ENCODE data around the gene RAB10.
"Not testable (repeated sequence)": the region's sequence is repeated elsewhere in the genome, so short reads cannot be mapped to it uniquely, and the experiment has no call there.

Gene RAB10

GRCh38 chr2:26103752-26104151 lies 69.9 kb downstream of the RAB10 start:
- no peak for DNase-seq

- DNase-seq = not testable (repeated sequence)
Observed at GRCh38 chr2:26108701-26109100, 74.8 kb downstream of the RAB10 start.

- no peak for DNase-seq
Observed at GRCh38 chr2:26112201-26112600, 78.3 kb downstream of the RAB10 start.

GRCh38 chr2:26114151-26114550 lies 80.3 kb downstream of the RAB10 start:
- no peak for DNase-seq

GRCh38 chr2:26118682-26119081 lies 84.8 kb downstream of the RAB10 start:
- no peak for DNase-seq

- DNase-seq = no peak
Observed at GRCh38 chr2:26119521-26119920, 85.6 kb downstream of the RAB10 start.

- DNase-seq = no peak
Observed at GRCh38 chr2:26122630-26123029, 88.7 kb downstream of the RAB10 start.

- no peak for DNase-seq
Observed at GRCh38 chr2:26123426-26123825, 89.5 kb downstream of the RAB10 start.

GRCh38 chr2:26126074-26126473 lies 92.2 kb downstream of the RAB10 start:
- DNase-seq = no peak

GRCh38 chr2:26128176-26128575 lies 94.3 kb downstream of the RAB10 start:
- no peak for DNase-seq

- no peak for DNase-seq
Observed at GRCh38 chr2:26130763-26131162, 96.9 kb downstream of the RAB10 start.

GRCh38 chr2:26136451-26136850 lies 102.6 kb downstream of the RAB10 start:
- no peak for DNase-seq

- DNase-seq = no peak
Observed at GRCh38 chr2:26139269-26140183, 105.6 kb downstream of the RAB10 start.

- DNase-seq = no peak
Observed at GRCh38 chr2:26141145-26141769, 107.4 kb downstream of the RAB10 start.

- DNase-seq = peak; percentile 66
Observed at GRCh38 chr2:26144031-26144430, 110.1 kb downstream of the RAB10 start.

- DNase-seq = peak; percentile 51
Observed at GRCh38 chr2:26144953-26145680, 111.2 kb downstream of the RAB10 start.

- no peak for DNase-seq
Observed at GRCh38 chr2:26148501-26148900, 114.6 kb downstream of the RAB10 start.

GRCh38 chr2:26150243-26150642 lies 116.4 kb downstream of the RAB10 start:
- no peak for DNase-seq

GRCh38 chr2:26157580-26157979 lies 123.7 kb downstream of the RAB10 start:
- DNase-seq = no peak

GRCh38 chr2:26161926-26162325 lies 128.0 kb downstream of the RAB10 start:
- DNase-seq = no peak

GRCh38 chr2:26162963-26163362 lies 129.1 kb downstream of the RAB10 start:
- no peak for DNase-seq

- DNase-seq = no peak
Observed at GRCh38 chr2:26164231-26164630, 130.3 kb downstream of the RAB10 start.

- no peak for DNase-seq
Observed at GRCh38 chr2:26164641-26165211, 130.8 kb downstream of the RAB10 start.

Measured in DMS153 (cell line).